Progenitor cell of endocrine pancreas (in vitro differentiated cells): Measurements from ENCODE around the gene OR2L13. TPM values are rescaled to one million over a fixed set of nuclear protein-coding genes. Genes with fewer than 3 reads are reported as not detected.
"Not testable (repeated sequence)": the region's sequence is repeated elsewhere in the genome, so short reads cannot be mapped to it uniquely, and the experiment has no call there.

ENCODE experiments used
- DNase-seq: peaks from one replicate; pipeline ENCODE4 v3.0.0; 2021; ENCODE audit warnings: low spot score; ENCODE audit not compliant: unreplicated experiment
- H3K27ac Mint-ChIP-seq: 2 replicates; pipeline ENCODE4 v1.8.0; 2021; ENCODE audit warnings: mild to moderate bottlenecking, moderate library complexity, mixed read lengths
- H3K27me3 Mint-ChIP-seq: 2 replicates; pipeline ENCODE4 v1.8.0; 2021; ENCODE audit warnings: mixed read lengths
- H3K36me3 Mint-ChIP-seq: 2 replicates; pipeline ENCODE4 v1.8.0; 2022; ENCODE audit warnings: mixed read lengths; ENCODE audit not compliant: insufficient read depth
- H3K4me1 Mint-ChIP-seq: 2 replicates; pipeline ENCODE4 v1.8.0; 2021; ENCODE audit warnings: low read depth, mixed read lengths
- H3K4me3 Mint-ChIP-seq: 2 replicates; pipeline ENCODE4 v1.8.0; 2021; ENCODE audit warnings: low read depth, mild to moderate bottlenecking, moderate library complexity, mixed read lengths
- H3K9me3 Mint-ChIP-seq: 2 replicates; pipeline ENCODE4 v1.8.0; 2021; ENCODE audit warnings: low read depth, mixed read lengths
- total RNA-seq: library from RNA; stranded (reverse); gene quantifications from 2 replicates; pipeline ENCODE4 v1.2.1, GENCODE V29; 2021
- TF ChIP-seq, protein P1 (sequence below): fragments of 200-600 bp; sonication (generic); IDR thresholded peaks from one replicate; pipeline ENCODE4 v1.5.0; 2021; ENCODE audit warnings: antibody characterized with exemption, mild to moderate bottlenecking; ENCODE audit not compliant: unreplicated experiment

Gene OR2L13
- total RNA-seq, 1 donor from 2014 or later = not detected

DNA sequence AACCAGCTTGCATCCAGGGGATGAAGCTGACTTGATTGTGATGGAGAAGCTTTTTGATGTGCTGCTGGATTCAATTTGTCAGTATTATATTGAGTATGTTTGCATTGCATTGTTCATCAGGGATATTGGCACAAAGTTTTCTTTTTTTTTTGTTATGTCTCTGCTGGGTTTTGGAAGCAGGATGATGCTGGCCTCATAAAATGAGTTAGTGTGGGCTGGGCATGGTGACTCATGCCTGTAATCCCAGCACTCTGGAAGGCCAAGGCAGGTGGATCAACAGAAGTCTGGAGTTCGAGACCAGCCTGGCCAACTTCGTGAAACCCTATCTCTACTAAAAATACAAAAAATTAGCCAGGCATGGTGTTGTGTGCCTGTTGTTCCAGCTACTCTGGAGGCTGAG, 39.7 kb upstream of the OR2L13 start:
- TF ChIP-seq, protein P1, sequence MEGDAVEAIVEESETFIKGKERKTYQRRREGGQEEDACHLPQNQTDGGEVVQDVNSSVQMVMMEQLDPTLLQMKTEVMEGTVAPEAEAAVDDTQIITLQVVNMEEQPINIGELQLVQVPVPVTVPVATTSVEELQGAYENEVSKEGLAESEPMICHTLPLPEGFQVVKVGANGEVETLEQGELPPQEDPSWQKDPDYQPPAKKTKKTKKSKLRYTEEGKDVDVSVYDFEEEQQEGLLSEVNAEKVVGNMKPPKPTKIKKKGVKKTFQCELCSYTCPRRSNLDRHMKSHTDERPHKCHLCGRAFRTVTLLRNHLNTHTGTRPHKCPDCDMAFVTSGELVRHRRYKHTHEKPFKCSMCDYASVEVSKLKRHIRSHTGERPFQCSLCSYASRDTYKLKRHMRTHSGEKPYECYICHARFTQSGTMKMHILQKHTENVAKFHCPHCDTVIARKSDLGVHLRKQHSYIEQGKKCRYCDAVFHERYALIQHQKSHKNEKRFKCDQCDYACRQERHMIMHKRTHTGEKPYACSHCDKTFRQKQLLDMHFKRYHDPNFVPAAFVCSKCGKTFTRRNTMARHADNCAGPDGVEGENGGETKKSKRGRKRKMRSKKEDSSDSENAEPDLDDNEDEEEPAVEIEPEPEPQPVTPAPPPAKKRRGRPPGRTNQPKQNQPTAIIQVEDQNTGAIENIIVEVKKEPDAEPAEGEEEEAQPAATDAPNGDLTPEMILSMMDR = no peak
- no peaks in the 10 kb centered on the region for H3K27me3 Mint-ChIP-seq
- H3K4me3 Mint-ChIP-seq = no peak overlapping the region
- peaks cover 52% of the 10 kb centered on the region for H3K9me3 Mint-ChIP-seq
- peaks cover 3% of the 10 kb centered on the region for H3K36me3 Mint-ChIP-seq
- DNase-seq = no peak
- no peak overlapping the region for H3K27ac Mint-ChIP-seq
- no peaks in the 10 kb centered on the region for H3K4me1 Mint-ChIP-seq

DNA sequence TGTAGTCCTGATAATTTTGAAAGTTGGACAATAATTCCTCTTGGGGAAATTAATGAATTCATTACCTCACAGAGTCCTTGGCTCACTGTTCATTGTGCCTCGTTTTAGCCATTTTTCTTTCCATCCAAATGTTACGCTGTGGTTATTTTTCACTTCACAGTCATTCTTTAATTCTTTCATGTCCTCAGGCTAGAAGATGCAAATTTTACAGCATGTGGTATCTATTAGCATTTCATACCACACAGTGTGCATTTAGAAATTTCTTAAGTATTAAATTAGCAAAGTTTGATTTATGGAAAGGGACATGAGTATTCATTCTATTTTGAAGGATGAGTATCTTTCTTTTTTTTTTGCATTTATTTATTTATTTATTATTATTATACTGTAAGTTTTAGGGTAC, 29.9 kb upstream of the OR2L13 start:
- no peak overlapping the region for H3K27ac Mint-ChIP-seq
- TF ChIP-seq, protein P1 = no peak
- no peaks in the 10 kb centered on the region for H3K27me3 Mint-ChIP-seq
- no peaks in the 10 kb centered on the region for H3K4me1 Mint-ChIP-seq
- H3K4me3 Mint-ChIP-seq = no peak overlapping the region
- DNase-seq = no peak
- no peaks in the 10 kb centered on the region for H3K36me3 Mint-ChIP-seq
- peaks cover 47% of the 10 kb centered on the region for H3K9me3 Mint-ChIP-seq

DNA sequence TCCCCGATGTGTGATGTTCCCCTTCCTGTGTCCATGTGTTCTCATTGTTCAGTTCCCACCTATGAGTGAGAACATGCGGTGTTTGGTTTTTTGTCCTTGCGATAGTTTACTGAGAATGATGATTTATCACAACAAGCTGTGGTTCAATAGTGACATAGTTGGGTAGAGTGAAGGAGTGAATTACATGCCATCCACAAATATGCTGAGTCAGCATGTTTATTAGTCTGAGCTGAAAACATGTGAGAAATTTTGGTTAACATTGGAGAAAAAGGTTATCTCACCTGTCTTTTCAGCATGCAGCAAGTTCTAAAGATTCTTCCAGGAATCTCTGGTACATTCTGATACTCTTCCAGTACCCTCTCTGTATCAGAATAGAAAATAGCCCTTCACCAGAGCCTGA, 29.4 kb upstream of the OR2L13 start:
- no peak overlapping the region for H3K27ac Mint-ChIP-seq
- H3K36me3 Mint-ChIP-seq = no peaks in the 10 kb centered on the region
- DNase-seq = no peak
- TF ChIP-seq, protein P1 = no peak
- H3K4me3 Mint-ChIP-seq = no peak overlapping the region
- H3K27me3 Mint-ChIP-seq = no peaks in the 10 kb centered on the region
- H3K4me1 Mint-ChIP-seq = no peaks in the 10 kb centered on the region
- peaks cover 48% of the 10 kb centered on the region for H3K9me3 Mint-ChIP-seq

DNA sequence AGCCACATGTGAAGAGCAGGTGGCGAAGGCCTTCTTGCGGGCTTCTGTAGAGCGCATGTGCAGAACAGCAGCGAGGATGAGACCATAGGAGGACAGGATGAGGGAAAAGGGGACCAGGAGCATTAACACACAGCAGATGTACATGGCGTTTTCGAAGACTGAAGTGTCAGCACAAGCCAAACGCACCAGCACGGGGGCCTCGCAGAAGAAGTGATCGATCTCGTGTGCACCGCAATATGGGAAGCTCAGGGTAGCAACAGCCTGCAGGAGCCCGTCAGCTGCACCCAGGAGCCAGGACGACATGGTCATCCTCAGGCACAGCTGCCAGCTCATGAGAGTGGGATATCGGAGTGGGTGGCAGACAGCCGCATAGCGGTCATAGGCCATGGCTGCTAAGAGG, 11.1 kb upstream of the OR2L13 start:
- H3K4me1 Mint-ChIP-seq, DNase-seq, H3K27ac Mint-ChIP-seq, H3K36me3 Mint-ChIP-seq, H3K4me3 Mint-ChIP-seq, H3K27me3 Mint-ChIP-seq: not testable (repeated sequence)
- H3K9me3 Mint-ChIP-seq = peaks cover 48% of the 10 kb centered on the region

DNA sequence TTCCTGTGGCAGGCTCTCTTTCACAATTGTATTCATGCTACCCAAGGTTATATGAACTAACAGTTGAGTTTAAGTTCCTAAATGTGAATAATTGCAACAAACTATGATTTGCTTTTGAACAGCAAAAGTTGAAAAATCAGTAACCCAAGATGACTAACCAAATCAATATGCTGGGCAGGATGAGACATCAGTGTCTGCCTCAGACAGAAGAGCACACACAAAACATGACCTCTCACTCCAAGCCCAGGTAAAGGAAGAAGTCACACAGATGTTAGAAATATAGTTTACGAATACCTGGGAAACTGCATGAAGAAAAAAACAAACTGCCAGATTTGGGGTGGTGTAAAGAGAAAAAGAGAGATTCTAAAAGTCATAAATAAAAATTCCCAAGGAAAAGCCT, 3.5 kb downstream of the OR2L13 start:
- Mint-ChIP-seq H3K27me3 (no peaks in the 10 kb centered on the region), H3K4me1 (no peaks in the 10 kb centered on the region), H3K4me3 (no peak overlapping the region), H3K9me3 (peaks cover 64% of the 10 kb centered on the region), H3K36me3 (no peaks in the 10 kb centered on the region), H3K27ac (no peak overlapping the region)
- TF ChIP-seq, protein P1 = no peak
- no peak for DNase-seq

DNA sequence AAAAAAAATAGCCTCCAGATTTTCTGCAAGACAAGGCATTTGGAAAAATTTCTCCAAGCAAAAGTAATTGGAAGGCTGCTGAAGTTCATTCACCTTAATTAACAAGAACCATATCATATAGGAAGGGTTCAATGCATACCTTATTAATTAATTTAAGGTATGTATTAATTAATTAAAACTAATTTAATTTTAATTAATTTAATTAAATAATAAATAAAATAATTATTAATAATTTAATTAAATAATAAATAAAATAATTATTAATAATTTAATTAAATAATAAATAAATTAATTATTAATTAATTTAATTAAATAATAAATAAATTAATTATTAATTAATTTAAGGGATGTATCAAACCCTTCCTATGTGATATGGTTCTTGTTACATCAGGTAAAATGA, 7.9 kb downstream of the OR2L13 start:
- H3K27me3 Mint-ChIP-seq = no peaks in the 10 kb centered on the region
- peaks cover 63% of the 10 kb centered on the region for H3K9me3 Mint-ChIP-seq
- H3K36me3 Mint-ChIP-seq = peaks cover 1% of the 10 kb centered on the region
- no peaks in the 10 kb centered on the region for H3K4me1 Mint-ChIP-seq
- DNase-seq = no peak
- no peak overlapping the region for H3K4me3 Mint-ChIP-seq
- H3K27ac Mint-ChIP-seq = no peak overlapping the region
- TF ChIP-seq, protein P1 = no peak
